ENCODE data around the gene CKB.

CKB gene

DNA sequence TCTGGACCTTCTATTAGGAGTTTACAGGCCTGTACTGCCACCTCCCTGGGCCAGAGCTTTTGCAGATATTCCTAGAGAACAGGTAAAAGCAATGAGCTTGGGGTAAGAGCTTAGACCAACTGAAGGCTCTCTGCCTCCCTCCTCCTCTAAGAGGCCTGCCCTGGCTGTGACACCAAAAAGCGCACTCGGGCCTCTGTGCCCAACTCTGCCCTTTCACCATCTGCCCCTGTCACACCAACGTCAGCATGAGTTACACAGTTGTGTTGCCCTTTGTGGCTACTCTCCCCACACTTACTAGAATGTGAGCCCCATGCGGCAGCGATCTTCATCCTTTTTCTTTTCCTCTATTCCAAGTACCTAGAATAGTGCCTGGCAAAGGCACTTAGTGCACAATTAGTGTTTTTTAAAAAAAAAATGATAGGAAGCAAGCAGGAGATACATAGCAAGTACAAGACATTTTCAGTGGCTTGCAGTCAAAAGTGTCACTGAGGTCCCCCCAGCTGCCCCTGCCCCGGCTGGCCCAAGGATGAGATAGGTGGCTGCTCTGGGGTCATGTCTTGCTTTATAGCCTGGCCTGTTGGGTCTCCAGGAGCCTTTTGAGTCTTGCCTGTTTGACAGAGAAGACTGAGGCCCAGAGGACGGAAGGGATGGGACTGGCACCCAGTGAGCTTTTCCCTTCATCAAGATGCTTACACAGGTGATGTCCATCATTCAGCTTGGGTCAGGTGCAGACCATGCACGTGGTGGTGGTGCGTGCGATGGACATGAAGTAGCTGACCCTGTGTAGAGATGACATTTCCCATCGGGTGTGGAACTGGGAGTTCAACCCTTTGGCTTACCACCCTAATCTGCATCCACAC, 12.5 kb downstream of the CKB start:
- no peak for DNase-seq

DNA sequence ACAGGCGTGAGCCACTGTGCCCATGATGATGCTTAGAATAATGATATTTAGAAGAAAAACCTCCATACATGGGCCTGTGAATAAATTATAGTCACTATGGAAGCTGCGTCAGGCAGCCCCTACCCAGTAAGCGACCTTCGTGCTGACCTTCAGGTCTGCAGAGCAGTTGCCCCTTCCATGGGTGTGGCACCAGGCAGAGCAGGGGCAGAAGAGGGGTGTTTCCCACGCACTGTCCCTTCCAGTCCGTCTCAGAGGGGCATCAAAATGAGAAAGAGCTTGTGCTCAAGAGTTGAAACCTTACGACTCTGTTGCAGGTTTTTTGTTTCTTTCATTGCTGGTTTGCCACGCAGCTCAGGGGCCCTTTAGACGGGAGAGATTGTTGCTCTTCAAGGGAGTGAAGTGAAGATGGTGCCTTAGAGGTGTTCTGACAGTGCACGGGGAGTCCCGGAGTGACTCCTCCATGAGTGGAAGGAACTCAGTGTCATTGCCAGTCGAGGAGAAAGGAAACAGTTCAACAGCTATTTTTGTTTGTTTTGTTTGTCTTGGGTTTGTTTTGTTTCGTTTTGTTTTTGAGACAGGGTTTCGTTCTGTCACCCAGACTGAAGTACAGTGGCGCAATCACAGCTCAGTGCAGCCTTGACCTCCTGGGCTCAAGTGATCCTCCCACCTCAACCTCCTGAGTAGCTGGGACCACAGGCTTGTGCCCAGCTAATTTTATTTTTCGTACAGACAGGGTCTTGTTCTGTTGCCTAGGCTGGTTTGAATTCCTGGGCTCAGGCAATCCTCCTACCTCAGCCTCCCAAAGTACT, 13.9 kb downstream of the CKB start:
- no peak for DNase-seq

DNA sequence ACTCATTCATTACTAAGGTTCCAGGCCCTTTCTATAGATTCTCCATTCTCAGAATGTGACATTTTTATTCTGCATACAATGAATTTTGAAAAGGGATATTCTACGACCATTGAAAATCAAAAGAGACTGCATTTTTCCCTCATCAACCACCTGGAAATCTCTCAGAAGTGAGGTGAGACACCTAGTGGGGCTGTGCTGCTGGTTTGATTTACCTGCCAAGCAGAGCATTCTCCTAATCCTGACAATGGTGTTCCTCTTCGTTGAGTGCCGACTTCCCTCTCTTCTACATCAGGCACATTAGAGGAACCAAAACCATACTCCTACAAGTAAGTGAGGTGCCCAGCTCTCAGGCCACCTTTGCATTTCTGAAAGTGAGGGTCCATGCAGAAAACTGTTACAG, 14.9 kb downstream of the CKB start:
- no peak for DNase-seq

DNA sequence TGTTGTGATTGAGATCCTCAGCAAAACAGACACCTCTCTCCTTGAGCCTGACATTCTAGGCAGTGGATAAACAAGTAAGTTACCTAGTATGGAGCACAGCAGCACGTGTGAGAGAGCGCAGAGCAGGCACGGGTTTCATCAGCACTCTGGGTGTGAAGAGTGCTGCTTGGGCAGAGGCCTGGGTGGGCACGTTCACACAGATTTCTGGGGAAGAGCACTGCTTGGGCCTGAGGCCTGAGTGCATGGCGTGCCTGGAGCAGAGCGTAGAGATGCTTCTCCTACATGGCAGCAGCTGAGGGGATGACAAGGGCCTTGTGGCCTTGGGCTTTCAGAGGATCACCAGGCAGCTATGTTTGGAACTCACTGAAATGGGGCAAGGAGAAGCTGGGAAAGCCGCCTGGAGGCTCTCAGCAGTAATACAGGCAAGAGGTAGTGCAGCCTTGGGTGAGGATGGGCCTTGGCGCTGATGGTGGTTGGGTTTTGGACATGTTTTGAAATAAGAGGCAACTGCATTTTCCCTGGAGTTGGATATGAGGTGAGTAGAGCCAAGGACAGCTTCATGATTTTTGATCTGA, 17.6 kb downstream of the CKB start:
- no peak for DNase-seq

DNA sequence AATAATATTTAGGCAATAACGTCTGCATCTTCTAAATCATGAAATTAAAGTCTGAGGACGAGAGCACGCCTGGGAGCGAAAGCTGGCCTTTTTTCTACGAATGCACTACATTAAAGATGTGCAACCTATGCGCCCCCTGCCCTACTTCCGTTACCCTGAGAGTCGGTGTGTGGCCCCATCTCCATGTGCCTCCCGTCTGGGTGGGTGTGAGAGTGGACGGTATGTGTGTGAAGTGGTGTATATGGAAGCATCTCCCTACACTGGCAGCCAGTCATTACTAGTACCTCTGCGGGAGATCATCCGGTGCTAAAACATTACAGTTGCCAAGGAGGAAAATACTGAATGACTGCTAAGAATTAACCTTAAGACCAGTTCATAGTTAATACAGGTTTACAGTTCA, 19.3 kb downstream of the CKB start:
- no peak for DNase-seq

DNA sequence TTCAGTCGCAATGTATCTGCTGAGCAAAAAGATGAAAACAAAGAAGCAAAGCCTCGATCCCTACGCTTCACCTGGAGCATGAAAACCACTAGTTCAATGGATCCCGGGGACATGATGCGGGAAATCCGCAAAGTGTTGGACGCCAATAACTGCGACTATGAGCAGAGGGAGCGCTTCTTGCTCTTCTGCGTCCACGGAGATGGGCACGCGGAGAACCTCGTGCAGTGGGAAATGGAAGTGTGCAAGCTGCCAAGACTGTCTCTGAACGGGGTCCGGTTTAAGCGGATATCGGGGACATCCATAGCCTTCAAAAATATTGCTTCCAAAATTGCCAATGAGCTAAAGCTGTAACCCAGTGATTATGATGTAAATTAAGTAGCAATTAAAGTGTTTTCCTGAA, 19.8 kb downstream of the CKB start:
- no peak for DNase-seq

DNA sequence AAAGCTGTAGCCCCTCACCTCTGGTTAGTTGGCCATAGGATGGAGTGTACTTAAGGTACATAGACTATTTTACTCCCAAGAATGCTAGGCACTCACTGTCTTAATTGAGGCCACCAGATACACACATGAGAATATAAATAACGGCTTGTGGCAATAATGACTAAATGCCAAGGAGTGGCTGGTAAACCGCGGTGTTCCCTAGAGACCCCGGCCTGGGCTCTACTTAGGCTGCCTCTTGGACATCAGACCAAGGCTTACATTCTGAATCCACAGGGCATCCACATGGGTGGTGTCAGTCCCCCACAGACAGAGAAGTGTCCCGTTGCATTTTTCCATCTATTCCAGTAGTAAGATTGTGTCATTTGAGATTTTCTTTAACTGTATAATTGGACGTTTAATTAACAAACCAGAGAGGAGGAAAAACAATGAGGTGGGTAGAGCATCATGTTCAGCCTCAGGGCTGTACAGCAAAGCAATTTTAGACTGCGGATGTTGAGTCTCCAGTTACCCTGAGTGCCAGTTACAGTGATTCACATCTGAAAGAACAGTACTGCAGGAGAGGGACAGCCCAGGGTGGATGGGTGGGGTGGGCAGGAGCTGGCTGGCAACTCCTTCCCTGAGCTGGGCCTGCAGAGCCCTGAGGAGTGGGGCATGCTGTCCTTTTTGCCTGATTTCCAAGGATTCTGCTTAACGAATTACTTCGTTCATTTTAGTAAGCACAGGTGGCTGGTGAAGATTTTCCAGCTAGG, 20.5 kb downstream of the CKB start:
- DNase-seq: no peak

DNA sequence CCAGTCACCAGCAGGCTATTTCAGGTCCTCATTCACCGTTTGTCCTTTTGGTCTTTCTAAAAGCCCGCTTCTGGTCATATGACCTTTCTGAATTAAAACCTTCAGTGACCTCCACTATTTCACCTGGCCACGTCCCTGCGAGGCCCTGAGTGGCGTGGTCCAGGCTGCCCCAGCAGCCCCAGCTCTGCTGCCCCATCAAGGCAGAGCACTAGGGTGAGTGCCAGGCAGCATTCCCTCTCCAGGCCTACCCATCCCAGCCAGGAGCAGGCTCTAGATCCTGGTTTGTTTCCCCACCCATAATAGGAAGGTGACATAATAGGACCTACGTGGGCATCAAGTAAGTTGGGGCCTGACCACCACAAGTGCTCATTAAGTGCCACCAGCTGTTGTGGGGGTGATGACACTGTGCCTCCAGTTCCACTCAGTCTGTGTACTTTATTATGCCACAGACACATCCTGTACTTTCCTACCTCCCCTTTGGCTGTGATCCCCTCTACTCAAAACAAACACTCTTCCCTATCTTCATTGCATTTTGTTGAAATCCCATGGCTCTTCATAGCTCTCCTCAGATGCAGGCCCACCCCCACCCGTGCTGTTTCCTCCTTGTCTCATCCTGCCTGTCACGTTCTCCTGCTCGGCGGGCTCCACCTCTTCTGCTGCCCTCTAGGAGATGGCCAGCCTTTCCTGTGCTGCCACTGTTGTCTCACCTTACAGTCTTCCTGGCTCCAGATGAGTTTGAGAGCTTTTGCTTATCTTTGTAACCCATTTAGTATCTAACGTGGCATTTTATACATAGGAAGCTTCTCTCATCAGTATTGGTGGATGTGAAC, 21.4 kb downstream of the CKB start:
- no peak for DNase-seq

DNA sequence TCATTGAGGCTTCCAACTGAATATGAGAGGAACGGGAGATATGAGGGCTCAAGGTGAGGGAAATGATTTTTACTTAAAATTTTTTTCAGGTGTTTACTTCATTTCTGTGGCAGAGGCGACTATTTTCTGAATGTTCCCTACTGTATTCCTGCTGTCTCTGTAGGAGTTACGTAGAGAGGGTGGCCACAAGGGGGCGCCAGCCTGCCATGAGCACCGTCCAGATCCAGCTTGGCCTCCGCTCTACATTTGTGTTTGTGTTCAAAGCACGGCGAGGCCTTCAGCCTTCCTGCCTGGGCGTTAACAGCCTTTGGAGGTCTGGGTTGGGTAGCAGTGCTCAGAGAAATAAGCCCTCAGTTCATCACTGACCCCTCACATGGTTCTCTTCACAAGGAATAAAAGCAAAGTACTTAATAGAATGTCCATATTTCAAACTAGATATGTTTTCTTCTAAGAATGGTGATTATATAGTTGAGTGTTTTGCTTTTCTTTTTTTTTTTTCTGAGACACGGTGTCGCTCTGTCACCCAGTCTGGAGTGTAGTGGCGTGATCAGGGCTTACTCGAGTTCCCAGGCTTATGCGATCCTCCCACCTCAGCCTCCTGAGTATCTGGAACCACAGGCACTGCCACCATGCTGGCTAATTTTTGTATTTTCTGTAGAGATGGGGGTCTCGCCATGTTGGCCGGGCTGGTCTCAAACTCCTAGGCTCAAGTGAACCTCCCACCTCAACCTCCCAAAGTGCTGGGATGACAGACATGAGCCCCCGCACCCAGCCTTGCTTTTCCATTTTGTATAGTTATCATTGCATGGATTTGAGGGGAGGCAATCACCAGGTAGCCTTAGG, 22.3 kb downstream of the CKB start:
- peak; percentile 74 for DNase-seq

DNA sequence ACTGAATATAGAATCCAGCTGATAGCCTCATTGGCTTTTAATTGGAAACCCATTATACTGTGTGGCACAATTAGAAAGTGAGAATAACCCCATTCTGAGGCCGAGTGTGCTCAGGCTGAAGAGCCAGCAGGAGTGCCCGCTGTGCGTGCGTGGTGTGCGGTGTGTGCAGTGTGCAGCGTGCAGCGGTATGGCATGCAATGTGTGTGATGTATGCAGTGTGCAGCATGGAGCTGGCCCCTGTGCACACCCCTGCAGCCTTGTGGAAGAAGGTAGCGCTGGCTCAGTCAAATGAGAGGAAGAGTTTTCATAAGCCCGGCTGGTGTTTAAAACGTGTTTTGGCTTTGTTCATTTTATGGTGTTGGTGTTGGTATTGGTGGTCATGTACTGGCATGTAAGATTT, 22.9 kb downstream of the CKB start:
- no peak for DNase-seq

DNA sequence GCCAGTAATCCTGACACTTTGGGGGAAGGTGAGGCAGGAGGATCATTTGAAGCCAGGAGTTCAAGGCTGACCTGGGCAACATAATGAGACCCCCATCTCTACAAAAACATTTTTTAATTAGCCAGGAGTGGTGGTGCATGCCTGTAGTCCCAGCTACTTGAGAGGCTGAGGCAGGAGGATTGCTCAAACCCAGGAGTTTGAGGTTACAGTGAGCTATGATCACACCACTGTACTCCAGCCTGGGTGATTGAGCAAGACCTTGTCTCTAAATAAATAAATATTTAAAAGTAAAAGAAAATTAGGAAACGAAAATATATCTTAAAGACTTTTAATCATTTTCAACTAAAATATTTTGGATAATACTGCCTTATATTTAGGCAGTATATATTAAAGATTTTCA, 25.9 kb downstream of the CKB start:
- no peak for DNase-seq

DNA sequence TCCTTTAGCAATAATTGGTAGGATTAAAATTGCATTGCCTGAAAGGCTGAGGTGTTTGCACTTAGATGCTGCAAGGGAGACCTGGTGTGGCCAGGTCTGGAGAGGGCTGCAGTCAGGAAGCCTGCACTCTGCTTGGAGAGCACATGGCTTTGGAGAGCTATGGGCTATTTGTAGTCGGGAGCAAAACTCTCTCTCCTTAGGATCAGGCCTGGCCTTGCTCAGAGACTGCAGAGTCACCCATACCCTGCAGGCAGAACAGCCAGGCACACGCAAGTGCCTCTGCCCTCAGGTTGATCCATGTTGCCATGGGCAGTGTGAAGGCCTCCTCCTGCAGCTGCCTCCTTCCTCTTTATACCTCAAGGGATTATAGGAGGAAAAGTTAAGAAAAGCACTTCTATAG, 26.8 kb downstream of the CKB start:
- no peak for DNase-seq

DNA sequence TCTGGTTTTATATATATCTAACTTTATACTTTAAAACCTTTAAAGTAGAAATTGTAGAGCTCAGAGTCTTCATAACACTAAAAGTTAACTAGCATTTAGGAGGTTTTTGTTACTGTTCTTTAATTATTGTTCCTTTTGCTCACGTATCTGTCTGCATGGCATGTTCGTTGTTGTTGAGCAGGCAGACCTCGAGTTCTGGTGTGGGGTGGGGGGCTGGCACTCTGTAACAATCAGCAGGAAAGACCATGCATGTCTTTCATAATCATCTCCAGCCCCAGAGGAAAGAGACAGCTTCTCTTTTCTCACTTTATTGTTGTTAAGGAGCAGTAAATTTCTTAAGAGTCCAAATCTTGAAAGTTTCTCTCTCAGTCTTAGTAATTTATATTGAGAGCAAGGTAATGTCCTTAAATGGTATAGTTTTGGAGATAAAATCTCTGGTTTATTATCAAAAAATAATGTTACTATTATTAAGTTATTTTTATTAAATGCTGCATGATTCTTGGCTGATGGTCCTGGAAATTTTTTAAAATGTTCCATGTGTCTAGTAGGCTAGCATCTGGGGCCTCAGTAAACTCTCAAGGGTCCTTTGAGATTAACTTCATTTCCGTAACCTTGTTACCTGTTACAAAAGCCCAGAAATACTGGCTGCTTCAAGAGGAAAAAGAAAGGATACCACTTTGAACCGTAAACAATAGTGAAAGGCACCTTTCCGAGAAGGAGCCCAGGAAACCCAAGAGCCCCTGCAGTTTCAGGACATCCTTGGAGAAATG, 30.3 kb downstream of the CKB start:
- no peak for DNase-seq

DNA sequence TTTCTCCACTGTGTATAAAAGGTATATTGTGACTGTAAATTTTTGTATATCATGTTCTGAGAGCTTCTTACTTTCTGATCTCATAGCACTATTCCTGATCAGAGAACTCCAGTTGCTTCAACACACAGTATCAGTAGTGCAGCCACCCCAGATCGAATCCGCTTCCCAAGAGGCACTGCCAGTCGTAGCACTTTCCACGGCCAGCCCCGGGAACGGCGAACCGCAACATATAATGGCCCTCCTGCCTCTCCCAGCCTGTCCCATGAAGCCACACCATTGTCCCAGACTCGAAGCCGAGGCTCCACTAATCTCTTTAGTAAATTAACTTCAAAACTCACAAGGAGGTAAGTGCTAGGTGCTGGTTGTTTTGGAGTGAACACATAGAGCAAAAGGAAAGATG, 30.9 kb downstream of the CKB start:
- no peak for DNase-seq

DNA sequence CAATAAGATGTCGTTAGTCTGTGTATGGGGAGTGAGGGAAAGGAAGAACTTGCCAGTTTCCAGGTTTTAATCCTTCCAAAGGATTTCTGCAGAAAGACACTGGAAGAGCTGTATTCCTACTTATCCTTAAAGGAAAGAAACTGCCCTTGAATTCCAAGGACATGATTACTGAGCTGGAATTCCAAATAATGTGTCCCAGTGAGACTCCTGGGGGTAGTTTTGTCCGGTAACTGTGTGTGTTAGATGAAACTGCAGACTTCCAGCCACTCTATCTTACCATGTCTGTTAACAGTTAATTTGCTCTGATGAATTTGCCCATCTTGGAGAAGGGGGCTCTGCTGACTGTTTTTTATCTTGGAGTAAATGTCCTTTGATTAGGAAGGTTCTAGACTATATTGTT, 33.0 kb downstream of the CKB start:
- DNase-seq: no peak

DNA sequence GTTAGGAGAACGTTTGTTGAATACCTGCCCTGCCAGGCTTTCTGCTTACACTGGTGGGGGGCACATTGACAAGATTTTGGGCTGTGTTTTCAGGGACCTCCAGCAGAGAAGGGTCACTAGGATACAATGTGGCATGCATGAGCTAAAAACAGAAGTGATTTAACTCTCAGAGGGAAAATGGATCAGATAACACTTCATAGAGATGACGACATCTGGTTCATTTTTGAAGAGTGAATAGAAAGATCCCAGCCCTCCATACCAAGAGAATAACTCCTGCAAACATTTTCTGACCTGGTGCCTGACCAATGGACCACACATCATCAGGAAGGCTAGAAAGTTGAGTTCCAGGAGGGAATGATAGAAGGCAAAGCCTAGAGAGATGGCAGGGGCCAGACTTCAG, 33.7 kb downstream of the CKB start:
- DNase-seq: no peak

DNA sequence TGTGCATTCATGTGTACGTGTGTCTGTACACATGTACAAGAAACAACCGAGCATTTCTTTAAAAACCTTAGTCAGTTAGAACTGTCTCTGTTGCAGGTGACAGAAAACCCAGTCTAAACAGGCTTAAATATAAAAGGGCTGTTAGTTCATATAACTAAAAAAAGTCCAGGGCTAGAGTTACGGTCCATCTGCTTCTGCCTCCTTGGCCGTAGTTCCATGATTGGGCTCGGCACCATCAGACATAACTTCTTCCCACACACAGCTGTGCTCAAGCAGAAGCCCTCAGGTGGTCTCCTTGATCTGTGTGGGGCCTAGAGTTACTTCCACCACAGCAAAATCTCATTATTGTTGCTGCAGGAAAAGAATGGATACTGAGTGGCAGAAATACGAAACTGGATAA, 34.6 kb downstream of the CKB start:
- no peak for DNase-seq

DNA sequence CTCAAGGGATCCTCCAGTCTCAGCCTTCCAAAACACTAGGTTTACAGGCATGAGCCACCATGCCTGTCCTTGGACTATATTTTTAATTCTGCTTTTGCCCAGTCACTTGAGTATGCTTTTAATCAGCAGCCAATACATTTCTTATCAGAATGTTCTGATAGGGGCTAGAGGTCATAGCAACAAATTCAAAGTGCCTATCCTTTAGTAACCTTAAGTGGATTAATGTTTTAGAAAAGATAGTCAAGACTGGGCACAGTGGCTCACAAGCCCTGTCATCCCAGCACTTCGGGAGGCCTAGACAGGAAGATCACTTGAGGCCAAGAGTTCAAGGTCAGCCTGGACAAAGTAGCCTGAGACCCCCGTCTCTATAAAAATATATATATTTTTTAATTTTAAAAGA, 37.1 kb downstream of the CKB start:
- DNase-seq: no peak

DNA sequence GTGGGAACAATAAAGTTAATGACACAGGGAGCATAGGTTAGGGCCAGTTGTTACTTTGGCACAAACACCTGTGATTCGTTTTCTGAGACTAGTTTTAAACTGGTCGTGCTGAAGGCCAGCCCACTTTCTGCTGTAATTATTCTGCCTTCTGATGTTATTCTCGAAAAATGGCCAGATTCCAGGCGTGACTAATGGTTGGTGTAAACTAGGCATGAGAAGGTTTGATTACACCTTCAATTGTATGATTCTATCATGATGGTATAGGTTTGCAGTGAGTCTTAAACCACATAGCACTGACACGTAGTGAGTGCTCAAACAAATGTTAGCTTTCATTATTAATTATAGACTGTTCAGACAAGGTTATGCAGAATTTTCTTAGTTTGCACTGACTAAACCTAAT, 39.0 kb downstream of the CKB start:
- DNase-seq: peak; percentile 76

DNA sequence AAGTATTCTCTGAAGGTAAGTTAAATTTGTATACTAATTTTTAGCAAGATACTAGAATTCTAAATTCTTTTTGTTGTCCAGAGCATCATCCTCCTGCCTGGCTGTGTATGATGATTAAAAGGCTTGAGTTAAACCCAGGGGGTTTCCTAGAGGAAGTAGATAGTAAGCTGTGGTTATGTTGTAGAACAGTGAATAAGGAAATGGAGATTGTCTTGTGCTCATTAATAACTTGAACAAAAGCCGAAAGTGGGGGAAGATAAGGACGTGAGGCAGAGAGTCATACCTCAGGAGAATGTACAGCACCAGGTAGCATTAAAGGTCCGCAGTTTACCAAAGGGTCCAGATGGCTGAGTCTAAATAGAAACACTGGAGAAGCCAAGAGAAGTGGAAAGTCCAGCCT, 42.0 kb downstream of the CKB start:
- no peak for DNase-seq

DNA sequence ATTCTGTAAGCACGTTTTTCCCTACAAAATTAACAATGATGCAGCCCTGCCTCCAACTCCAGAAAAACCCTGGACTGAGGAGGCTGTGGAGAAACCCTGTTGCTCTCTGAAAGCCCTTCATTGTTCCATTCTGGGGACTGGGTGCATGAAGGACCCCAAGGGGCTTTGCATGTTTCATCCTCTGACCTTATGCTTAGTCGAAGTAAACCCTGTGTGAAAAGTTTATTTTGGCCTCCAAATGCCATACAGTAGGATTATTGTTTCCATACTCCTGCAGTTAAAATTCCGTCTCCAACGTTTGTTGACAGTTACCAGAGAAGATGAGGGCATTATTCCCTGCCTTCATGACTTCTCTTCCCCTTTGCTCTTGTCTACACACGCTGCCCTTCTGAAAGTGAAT, 46.0 kb downstream of the CKB start:
- no peak for DNase-seq
